ENCODE data around the gene LRRC8C. TPM values are rescaled to one million over a fixed set of nuclear protein-coding genes. Genes with fewer than 3 reads are reported as not detected.

Gene LRRC8C
- total RNA-seq, 2 experiments from 2014 or later = 31.7 to 32.3 TPM

DNA sequence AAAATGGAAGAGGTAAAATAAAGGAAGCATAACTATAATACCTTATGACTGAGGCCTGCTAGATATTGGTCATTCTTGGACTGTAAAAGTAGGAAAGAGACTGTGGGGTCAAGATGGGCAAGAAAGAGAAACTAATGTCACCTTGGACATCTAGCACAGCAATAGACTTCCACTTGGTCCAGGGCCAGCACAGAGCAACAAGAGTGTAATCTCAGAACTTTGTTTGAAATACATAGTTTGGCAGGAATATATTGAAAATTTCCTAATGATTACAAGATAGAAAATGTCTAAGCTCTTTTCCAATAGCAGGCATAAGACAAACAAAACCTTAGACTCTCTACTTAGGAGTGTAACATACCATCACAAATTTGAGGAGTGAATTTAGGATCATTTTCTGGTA is 4.6 kb downstream of the LRRC8C start:
- H3K36me3 Mint-ChIP-seq = peaks cover 53% of the 10 kb centered on the region

GRCh38 chr1:89640440-89640839 is 7.5 kb downstream of the LRRC8C start:
- peaks cover 67% of the 10 kb centered on the region for H3K36me3 Mint-ChIP-seq
- H3K27me3 Mint-ChIP-seq = no peaks in the 10 kb centered on the region
- H3K9me3 Mint-ChIP-seq = peaks cover 7% of the 10 kb centered on the region
- DNase-seq = no peak
- H3K4me1 Mint-ChIP-seq = peaks cover 72% of the 10 kb centered on the region
- H3K27ac Mint-ChIP-seq = peak overlapping the region; percentile 72
- H3K4me3 Mint-ChIP-seq = no peak overlapping the region

More for the DNA sequence above, 4.6 kb downstream of the LRRC8C start:
- DNase-seq = no peak
- peak overlapping the region; percentile 69 for H3K27ac Mint-ChIP-seq
- H3K4me3 Mint-ChIP-seq = no peak overlapping the region
- no peaks in the 10 kb centered on the region for H3K9me3 Mint-ChIP-seq
- H3K4me1 Mint-ChIP-seq = peaks cover 55% of the 10 kb centered on the region
- H3K27me3 Mint-ChIP-seq = no peaks in the 10 kb centered on the region

DNA sequence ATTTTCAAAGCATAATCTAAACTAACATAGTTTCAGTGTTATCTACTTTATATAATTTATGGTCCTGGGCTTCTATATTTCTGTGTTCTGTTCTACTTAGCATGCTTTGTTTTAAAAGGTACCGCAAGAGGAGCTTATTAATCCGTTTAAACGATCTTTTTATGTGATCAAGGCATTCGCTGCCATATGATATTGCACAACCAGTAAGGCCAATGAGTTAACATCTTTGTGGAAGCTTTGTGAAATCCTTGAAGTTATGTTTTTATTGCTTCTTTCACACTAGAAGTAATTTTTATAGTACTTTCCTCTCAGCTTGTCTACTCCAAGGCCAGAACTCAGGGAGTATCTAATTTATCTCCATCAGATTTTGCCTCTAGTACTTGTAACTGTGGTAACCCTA is 8.9 kb downstream of the LRRC8C start:
- Mint-ChIP-seq H3K9me3 (peaks cover 14% of the 10 kb centered on the region), H3K27ac (peak overlapping the region; percentile 75), H3K4me1 (peaks cover 61% of the 10 kb centered on the region), H3K36me3 (peaks cover 68% of the 10 kb centered on the region), H3K4me3 (no peak overlapping the region), H3K27me3 (no peaks in the 10 kb centered on the region)
- DNase-seq = no peak

DNA sequence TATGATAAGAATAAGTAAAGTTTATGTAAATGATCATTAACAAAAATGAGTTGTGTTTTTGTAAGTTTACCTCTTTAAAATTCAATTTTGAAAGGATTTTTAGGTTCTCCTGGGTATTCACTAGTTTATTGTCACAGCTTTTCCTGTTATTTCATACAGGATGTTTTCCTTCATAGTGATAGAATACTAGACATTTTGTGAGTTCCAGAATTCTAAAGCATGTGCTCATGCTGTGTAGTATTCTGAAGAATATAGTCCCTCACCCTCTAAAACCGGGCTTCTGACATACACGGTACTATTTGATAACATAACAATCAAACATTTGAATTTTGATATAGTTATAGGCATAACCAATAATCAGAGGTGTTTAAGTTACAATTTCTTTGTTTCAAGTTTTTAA is 10.7 kb downstream of the LRRC8C start:
- DNase-seq = no peak
- Mint-ChIP-seq H3K36me3 (peaks cover 64% of the 10 kb centered on the region), H3K4me1 (peaks cover 54% of the 10 kb centered on the region)

GRCh38 chr1:89644119-89644814 is 11.3 kb downstream of the LRRC8C start:
- Mint-ChIP-seq H3K9me3 (peaks cover 19% of the 10 kb centered on the region), H3K36me3 (peaks cover 61% of the 10 kb centered on the region), H3K27ac (peak overlapping the region; percentile 54), H3K4me3 (no peak overlapping the region), H3K27me3 (no peaks in the 10 kb centered on the region), H3K4me1 (peaks cover 54% of the 10 kb centered on the region)
- DNase-seq = no peak

More for the DNA sequence above, 10.7 kb downstream of the LRRC8C start:
- H3K9me3 Mint-ChIP-seq = peaks cover 19% of the 10 kb centered on the region
- no peak overlapping the region for H3K4me3 Mint-ChIP-seq
- no peaks in the 10 kb centered on the region for H3K27me3 Mint-ChIP-seq
- H3K27ac Mint-ChIP-seq = peak overlapping the region; percentile 58

DNA sequence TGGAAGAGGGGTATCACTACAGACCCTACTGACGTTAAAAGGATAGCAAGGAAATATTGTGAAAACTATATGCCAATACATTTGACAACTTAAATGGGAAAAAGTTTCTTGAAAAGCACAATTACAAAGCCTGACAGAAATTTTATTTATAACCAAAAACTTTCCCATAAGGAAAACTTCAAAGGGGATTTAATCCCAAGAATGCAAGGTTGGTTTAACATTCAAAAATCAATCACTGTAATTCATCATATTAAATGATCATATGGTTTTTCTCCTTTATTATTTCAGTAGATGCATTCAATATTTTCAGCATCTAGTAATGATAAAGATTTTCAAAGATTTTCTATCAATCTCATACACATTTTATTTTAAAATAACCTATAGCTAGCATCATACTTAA is 13.3 kb downstream of the LRRC8C start:
- H3K36me3 Mint-ChIP-seq = peaks cover 64% of the 10 kb centered on the region
- no peaks in the 10 kb centered on the region for H3K27me3 Mint-ChIP-seq
- peaks cover 60% of the 10 kb centered on the region for H3K4me1 Mint-ChIP-seq
- no peak for DNase-seq
- no peak overlapping the region for H3K27ac Mint-ChIP-seq
- peaks cover 22% of the 10 kb centered on the region for H3K9me3 Mint-ChIP-seq
- H3K4me3 Mint-ChIP-seq = no peak overlapping the region

DNA sequence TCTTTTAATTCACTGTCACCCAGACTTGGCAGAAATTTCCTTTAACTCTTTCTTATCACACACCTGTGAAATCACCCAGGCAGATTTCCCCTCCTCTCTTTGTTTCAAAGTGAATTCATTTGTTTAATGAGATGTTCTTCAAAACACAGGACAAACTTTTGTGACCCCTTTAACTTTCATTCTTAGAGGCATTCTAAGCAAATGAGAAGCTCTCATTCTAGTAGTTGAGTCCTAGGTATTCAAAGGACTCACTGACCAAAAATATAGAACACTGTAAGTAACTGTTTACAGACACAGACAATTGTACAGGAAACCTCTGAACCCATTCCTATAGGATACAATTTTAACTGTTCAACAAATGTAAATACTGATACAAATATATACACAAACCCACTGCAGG is 16.9 kb downstream of the LRRC8C start:
- peaks cover 68% of the 10 kb centered on the region for H3K4me1 Mint-ChIP-seq
- H3K27me3 Mint-ChIP-seq = no peaks in the 10 kb centered on the region

GRCh38 chr1:89652373-89652772 is 19.5 kb downstream of the LRRC8C start:
- Mint-ChIP-seq H3K9me3 (peaks cover 22% of the 10 kb centered on the region), H3K4me1 (peaks cover 83% of the 10 kb centered on the region), H3K27me3 (no peaks in the 10 kb centered on the region), H3K36me3 (peaks cover 55% of the 10 kb centered on the region), H3K27ac (peak overlapping the region; percentile 91), H3K4me3 (peak overlapping the region; percentile 45)
- no peak for DNase-seq

More for the DNA sequence above, 16.9 kb downstream of the LRRC8C start:
- H3K4me3 Mint-ChIP-seq = no peak overlapping the region
- DNase-seq = no peak
- peak overlapping the region; percentile 36 for H3K27ac Mint-ChIP-seq
- peaks cover 59% of the 10 kb centered on the region for H3K36me3 Mint-ChIP-seq
- peaks cover 33% of the 10 kb centered on the region for H3K9me3 Mint-ChIP-seq

- H3K9me3 Mint-ChIP-seq = peaks cover 18% of the 10 kb centered on the region
- H3K4me3 Mint-ChIP-seq = no peak overlapping the region
- no peak for DNase-seq
- peaks cover 60% of the 10 kb centered on the region for H3K36me3 Mint-ChIP-seq
- H3K27ac Mint-ChIP-seq = peak overlapping the region; percentile 54
- peaks cover 80% of the 10 kb centered on the region for H3K4me1 Mint-ChIP-seq
- H3K27me3 Mint-ChIP-seq = no peaks in the 10 kb centered on the region
Observed at GRCh38 chr1:89657886-89658285, 25.0 kb downstream of the LRRC8C start.

GRCh38 chr1:89659322-89660081 is 26.6 kb downstream of the LRRC8C start:
- Mint-ChIP-seq H3K36me3 (peaks cover 64% of the 10 kb centered on the region), H3K27me3 (no peaks in the 10 kb centered on the region), H3K4me1 (peaks cover 76% of the 10 kb centered on the region), H3K4me3 (no peak overlapping the region), H3K9me3 (peaks cover 18% of the 10 kb centered on the region), H3K27ac (peak overlapping the region; percentile 54)
- no peak for DNase-seq

- Mint-ChIP-seq H3K27ac (peak overlapping the region; percentile 54), H3K27me3 (no peaks in the 10 kb centered on the region), H3K4me3 (peak overlapping the region; percentile 22), H3K9me3 (peaks cover 10% of the 10 kb centered on the region), H3K4me1 (peaks cover 73% of the 10 kb centered on the region), H3K36me3 (peaks cover 62% of the 10 kb centered on the region)
- DNase-seq = no peak
Observed at GRCh38 chr1:89660224-89661061, 27.5 kb downstream of the LRRC8C start.

DNA sequence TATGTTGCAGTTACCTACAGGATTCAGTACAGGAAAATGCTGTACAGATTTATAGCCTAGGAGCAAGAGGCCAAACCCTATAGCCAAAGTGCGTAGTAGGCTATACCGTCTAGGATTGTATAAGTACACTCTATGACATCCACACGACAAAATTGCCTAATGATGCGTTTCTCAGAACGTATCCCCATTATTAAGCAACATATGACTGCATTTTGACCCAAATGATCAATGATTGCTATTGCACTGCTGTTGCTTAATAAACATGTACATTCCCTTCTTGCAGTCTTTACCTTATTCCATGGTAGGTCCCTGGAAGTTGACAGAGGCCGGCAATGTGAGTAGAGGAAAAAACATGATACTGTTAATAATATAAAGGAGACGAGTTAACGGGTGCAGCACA is 33.0 kb downstream of the LRRC8C start:
- no peak overlapping the region for H3K27ac Mint-ChIP-seq
- no peak overlapping the region for H3K4me3 Mint-ChIP-seq
- H3K4me1 Mint-ChIP-seq = peaks cover 78% of the 10 kb centered on the region
- H3K36me3 Mint-ChIP-seq = peaks cover 63% of the 10 kb centered on the region
- H3K9me3 Mint-ChIP-seq = peaks cover 13% of the 10 kb centered on the region
- no peak for DNase-seq
- H3K27me3 Mint-ChIP-seq = no peaks in the 10 kb centered on the region

- Mint-ChIP-seq H3K27me3 (no peaks in the 10 kb centered on the region), H3K36me3 (peaks cover 63% of the 10 kb centered on the region), H3K4me1 (peaks cover 78% of the 10 kb centered on the region), H3K27ac (peak overlapping the region; percentile 22), H3K4me3 (no peak overlapping the region), H3K9me3 (peaks cover 13% of the 10 kb centered on the region)
- DNase-seq = no peak
Observed at GRCh38 chr1:89666640-89667039, 33.7 kb downstream of the LRRC8C start.

DNA sequence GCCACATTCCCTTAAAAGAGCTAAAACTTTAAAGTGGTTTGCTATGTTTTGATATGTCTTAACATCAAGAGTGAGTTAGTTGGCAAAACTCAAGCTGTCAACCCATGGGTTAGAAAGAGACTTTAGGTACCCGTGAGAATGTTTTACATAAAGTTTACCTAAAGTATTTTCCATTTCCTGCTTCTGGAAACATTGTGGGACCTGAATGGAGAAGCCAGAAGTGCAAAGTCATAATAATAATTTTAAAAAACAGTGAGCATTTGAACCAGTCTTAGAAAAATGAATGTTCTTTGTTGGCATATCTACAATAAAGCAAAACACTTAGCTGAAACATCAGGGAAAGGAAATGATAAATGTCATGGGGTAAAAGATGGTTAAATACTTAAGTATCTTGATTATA is 34.8 kb downstream of the LRRC8C start:
- Mint-ChIP-seq H3K27me3 (no peaks in the 10 kb centered on the region), H3K4me1 (peaks cover 79% of the 10 kb centered on the region), H3K27ac (peak overlapping the region; percentile 30), H3K36me3 (peaks cover 63% of the 10 kb centered on the region), H3K9me3 (peaks cover 13% of the 10 kb centered on the region), H3K4me3 (no peak overlapping the region)
- DNase-seq = no peak

DNA sequence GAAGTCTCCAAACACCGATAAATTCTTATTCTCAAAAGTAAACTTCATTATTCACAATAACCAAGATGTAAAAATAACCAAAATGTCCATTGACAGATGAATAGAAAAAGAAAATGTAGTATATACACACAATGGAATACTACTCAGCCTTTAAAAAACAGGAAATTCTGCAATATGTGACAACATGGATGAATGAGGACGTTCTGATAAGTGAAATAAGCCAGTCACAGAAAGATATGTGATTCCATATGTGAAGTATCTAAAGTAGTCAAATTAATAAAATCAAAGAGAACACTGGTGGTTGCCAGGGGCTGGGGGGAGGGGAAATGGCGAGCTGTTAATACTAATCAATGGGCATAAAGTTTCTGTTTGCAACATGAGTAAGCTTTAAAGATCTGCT is 36.0 kb downstream of the LRRC8C start:
- H3K36me3 Mint-ChIP-seq = peaks cover 63% of the 10 kb centered on the region
- peaks cover 87% of the 10 kb centered on the region for H3K4me1 Mint-ChIP-seq
- H3K27me3 Mint-ChIP-seq = no peaks in the 10 kb centered on the region
- peaks cover 8% of the 10 kb centered on the region for H3K9me3 Mint-ChIP-seq
- no peak overlapping the region for H3K4me3 Mint-ChIP-seq
- peak overlapping the region; percentile 76 for H3K27ac Mint-ChIP-seq
- no peak for DNase-seq
